Retinal pigment epithelial cell (primary cell): Measurements from ENCODE around the gene CST7.
"Not testable (repeated sequence)": the region's sequence is repeated elsewhere in the genome, so short reads cannot be mapped to it uniquely, and the experiment has no call there.

Experiments
- DNase-seq: peaks from one replicate; pipeline ENCODE4 v3.0.0-alpha.2; 2010; ENCODE audit warnings: low read depth
- H3K4me3 ChIP-seq: 2 replicates; pipeline ENCODE4 v1.5.1; 2011; ENCODE audit warnings: mild to moderate bottlenecking, low read length, control low read depth, moderate library complexity
- TF ChIP-seq, protein P1 (sequence below): conservative IDR thresholded peaks from 2 replicates; pipeline ENCODE4 v1.5.1; 2011; ENCODE audit warnings: low read depth, low read length, control low read depth, inconsistent platforms

CST7 gene

DNA sequence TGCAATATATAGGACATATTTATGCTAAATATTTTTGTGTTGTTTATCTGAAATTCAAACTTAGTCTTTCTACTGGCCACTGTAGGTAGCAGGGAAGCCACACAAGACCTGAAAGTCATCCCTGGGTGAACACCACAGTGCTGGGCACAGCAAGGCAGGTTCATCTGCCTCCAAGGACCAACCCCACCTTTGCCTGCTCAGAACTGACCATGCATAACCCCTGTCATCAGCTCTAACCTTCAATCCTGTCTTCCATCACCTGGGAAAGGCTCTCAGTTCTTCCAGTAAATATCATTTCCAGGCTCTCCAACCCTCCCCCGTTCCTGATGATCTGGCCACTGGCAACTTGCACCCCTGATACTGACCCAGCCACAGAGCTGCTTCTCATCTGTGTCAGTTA, 32.7 kb upstream of the CST7 start:
- TF ChIP-seq, protein P1, sequence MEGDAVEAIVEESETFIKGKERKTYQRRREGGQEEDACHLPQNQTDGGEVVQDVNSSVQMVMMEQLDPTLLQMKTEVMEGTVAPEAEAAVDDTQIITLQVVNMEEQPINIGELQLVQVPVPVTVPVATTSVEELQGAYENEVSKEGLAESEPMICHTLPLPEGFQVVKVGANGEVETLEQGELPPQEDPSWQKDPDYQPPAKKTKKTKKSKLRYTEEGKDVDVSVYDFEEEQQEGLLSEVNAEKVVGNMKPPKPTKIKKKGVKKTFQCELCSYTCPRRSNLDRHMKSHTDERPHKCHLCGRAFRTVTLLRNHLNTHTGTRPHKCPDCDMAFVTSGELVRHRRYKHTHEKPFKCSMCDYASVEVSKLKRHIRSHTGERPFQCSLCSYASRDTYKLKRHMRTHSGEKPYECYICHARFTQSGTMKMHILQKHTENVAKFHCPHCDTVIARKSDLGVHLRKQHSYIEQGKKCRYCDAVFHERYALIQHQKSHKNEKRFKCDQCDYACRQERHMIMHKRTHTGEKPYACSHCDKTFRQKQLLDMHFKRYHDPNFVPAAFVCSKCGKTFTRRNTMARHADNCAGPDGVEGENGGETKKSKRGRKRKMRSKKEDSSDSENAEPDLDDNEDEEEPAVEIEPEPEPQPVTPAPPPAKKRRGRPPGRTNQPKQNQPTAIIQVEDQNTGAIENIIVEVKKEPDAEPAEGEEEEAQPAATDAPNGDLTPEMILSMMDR, result no peak
- no peak for DNase-seq
- H3K4me3 ChIP-seq, result no peak overlapping the region

DNA sequence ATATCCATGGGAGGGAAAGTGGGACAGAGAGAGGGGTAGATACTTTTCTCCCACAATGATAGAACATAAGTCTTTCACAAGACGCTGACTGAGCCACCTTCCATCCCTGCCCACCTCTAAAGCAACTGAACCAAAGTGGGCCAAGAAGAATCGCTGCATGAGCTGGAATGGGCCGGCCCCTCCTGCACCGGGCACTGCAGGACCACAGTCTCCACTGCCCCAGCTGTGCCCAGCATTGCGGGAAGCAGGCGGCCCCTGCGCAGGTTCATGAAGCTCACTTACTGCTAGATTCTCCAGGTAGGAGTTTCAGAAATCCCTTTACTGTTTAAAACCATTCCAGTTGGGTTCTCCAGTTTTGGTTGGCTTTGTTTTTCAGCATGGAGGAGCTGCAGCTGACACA, 32.0 kb upstream of the CST7 start:
- no peak for DNase-seq
- TF ChIP-seq, protein P1, result no peak
- no peak overlapping the region for H3K4me3 ChIP-seq

DNA sequence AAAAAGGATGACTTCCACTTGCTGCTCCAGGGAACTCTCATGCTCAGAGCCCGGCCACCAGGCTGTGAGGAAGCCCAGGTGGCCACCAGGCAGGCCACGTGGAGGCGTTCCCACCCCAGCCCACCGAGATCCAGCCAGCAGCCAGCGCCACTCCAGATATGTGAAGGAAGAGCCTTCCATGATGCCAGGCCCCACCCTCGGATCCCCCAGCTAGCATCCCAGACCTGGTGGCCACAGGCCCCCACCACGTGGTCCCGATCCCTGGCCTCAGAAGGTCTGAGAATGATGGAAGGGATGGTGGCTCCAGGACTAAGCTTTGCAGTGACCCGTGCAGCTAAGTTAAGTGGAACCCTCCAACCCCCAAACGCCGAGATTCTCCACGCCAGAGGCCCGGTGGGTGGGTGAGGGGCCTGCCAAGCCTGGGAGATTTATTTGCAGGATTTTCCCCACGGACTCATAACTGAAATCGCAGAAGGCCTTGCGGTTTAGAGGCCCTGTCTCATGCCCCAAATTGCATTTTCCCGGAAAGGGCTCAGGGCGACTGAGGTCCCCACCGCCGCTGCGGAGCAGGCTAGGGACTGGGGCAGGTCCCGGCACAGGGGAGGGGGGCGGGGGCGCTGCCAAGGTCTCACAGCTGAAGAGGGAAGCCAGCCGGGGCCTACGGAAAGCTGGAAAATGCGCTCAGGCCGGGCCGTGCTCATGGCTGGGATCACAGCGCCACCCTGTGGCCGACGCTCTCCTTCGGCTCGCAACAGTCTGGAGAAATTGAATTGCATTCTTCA, 31.1 kb upstream of the CST7 start:
- TF ChIP-seq, protein P1, result peak; percentile 88
- no peak overlapping the region for H3K4me3 ChIP-seq
- DNase-seq, result peak; percentile 14

DNA sequence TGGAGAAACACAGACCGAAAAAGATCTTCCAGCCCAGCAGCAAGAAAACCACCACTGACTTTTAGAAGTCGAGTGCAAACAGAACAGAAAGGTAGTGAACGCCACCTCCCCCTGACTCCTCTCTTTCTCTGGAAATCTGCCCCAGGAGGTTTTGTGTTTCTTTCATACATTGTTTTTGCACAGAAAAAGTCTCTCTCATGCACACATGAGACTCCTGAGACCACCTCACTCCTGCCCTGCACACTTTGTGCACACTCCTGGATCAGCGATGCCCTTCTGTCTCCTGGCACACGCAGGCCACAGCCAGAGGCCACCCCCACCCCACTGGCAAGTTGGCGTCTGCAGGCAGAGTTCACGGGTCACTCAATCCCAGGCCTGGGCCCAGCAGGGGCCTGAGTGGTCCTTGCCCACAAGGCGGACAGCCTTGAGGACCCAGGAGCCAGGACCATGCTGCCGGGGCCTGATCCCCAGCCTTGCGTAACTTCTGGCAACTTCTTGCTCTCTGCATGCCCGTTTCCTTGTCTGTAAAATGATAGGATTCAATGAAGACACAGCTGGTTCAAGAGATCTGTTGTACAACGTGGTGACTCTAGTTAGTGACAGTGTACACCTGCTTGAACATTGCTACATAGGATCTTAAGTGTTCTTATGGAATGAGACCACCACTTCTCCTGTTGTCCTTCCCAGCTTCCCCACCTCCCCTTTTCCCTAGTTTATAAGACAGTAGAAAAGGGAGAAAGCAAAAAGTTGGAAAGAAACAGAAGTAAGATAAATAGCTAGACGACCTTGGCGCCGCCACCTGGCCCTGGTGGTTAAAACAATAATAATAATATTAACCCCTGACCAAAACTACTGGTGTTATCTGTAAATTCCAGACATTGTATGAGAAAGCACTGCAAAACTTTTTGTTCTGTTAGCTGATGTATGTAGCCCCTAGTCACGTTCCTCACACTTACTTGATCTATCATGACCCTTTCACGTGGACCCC, 30.2 kb upstream of the CST7 start:
- TF ChIP-seq, protein P1, result no peak
- DNase-seq, result no peak
- no peak overlapping the region for H3K4me3 ChIP-seq

DNA sequence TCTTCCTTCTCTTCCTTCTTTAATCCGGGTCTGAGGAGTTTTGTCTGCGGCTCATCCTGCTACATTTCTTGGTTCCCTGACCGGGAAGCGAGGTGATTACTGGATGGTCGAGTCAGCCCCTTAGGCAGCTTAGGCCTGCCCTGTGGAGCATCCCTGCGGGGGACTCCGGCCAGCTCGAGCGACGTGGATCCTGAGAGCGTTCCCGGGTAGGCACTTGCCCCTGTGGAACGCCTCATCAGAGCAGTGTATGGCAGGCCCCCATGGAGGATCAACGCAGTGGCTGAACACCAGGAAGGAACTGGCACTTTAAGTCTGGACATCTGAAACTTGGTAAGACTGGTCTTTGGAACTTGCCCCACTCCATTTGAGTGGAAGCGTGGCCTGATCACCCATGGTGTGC, 29.4 kb upstream of the CST7 start:
- DNase-seq, result not testable (repeated sequence)

DNA sequence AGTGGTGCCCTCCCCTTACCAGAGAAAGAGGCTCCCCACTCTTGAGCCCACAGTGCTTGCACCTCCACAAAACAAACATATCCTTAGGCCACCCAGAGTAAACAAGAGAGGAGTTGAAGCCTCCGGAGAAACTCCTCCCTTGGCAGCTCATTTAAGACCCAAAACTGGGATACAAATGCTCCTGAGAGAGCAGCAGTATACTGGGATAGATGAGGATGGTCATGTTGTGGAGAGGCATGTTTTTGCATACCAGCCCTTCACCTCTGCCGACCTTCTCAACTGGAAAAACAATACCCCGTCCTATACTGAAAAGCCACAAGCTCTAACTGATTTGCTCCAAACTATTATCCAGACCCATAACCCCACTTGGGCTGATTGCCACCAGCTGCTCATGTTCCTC, 28.4 kb upstream of the CST7 start:
- not testable (repeated sequence) for H3K4me3 ChIP-seq, DNase-seq

More for the DNA sequence above, 29.4 kb upstream of the CST7 start:
- H3K4me3 ChIP-seq, result not testable (repeated sequence)

DNA sequence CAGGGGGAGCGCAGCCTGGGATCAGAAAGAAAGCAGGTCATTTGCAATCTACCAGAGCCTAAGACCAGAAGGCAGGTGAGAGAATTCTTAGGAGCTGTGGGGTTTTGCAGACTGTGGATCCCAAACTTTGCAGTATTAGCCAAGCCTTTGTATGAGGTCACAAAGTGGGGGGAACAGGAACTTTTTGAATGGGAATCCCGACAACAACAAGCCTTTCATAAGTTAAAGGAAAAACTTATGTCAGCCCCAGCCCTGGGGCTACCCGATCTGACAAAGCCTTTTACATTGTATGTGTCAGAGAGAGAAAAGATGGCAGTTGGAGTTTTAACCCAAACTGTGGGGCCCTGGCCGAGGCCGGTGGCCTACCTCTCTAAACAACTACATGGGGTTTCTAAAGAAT, 19.8 kb upstream of the CST7 start:
- not testable (repeated sequence) for H3K4me3 ChIP-seq, DNase-seq

DNA sequence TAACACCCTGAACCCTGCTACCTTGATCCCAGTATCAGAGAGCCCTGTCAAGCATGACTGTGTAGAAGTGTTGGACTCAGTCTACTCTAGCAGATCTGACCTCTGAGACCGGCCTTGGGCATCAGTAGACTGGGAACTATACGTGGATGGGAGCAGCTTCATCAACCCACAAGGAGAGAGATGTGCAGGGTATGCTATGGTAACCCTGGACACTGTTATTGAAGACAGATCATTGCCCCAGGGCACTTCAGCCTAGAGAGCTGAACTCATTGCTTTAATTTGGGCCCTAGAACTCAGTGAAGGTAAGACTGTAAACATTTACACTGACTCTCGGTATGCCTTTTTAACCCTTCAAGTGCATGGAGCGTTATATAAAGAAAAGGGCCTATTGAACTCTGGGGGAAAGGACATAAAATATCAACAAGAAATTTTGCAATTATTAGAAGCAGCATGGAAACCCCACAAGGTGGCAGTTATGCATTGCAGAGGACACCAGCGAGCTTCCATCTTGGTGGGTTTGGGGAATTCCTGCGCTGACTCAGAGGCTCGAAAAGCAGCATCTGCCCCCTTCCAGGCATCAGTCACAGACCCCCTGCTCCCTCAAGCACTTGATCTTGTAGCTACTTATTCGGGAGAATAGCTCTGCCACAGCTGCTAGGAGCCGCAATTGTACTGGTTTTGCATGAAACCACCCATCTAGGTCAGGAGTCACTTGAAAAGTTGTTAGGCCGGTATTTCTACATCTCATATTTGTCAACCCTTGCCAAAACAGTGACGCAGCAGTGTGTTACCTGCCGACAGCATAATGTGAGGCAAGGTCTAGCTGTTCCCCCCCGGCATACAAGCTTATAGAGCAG, 19.0 kb upstream of the CST7 start:
- DNase-seq, H3K4me3 ChIP-seq: not testable (repeated sequence)
